HEK293T (cell line): ENCODE results near the gene POLQ.

ENCODE experiments used
- ARNT ChIP-seq: fragments of 450-650 bp; IDR thresholded peaks from 2 replicates; pipeline ENCODE4 v1.6.1; 2017; ENCODE audit warnings: mild to moderate bottlenecking
- SP1 ChIP-seq: fragments of 450-650 bp; IDR thresholded peaks from 2 replicates; pipeline ENCODE4 v1.6.1; 2017

GRCh38 chr3:121574449-121574848 lies 28.7 kb upstream of the POLQ start:
- TF ChIP-seq ARNT (no peak), SP1 (no peak)
